LNCaP clone FGC (cell line): ENCODE data around the gene AHCYL1.

Source experiments
- DNase-seq: peaks from one replicate; pipeline ENCODE4 v3.0.0-alpha.2; 2011; ENCODE audit warnings: low read depth
- H3K4me3 ChIP-seq: 2 replicates; pipeline ENCODE4 v1.5.1; 2011; ENCODE audit warnings: mild to moderate bottlenecking, low read depth, low read length, control low read depth
- CTCF ChIP-seq: IDR thresholded peaks from 2 replicates; pipeline ENCODE4 v1.5.1; 2012; ENCODE audit warnings: mild to moderate bottlenecking; ENCODE audit not compliant: control insufficient read depth, insufficient read depth; ENCODE audit errors: extremely low read depth

The AHCYL1 gene

DNA sequence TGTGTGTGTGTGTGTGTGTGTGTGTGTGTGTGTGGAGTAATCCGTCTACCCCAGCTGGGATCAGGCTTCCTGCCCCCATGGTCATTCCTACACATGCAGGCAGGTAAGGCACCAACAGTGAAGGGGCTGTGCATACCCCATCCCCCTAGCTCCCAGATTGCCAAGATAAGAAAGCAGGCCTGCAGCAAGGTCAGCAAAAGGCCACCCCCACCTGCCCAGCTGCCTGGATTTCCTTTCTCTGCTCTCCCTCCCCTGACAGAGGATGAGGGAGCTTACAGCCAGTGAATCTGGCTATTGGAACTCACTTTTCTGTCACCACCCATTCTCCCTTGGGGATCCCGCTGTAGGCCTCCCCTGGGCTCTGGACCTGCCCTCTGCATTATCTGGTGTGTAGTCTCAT lies 78.0 kb downstream of the AHCYL1 start:
- H3K4me3 ChIP-seq: no peak overlapping the region
- no peak for TF ChIP-seq CTCF
- no peak for DNase-seq

DNA sequence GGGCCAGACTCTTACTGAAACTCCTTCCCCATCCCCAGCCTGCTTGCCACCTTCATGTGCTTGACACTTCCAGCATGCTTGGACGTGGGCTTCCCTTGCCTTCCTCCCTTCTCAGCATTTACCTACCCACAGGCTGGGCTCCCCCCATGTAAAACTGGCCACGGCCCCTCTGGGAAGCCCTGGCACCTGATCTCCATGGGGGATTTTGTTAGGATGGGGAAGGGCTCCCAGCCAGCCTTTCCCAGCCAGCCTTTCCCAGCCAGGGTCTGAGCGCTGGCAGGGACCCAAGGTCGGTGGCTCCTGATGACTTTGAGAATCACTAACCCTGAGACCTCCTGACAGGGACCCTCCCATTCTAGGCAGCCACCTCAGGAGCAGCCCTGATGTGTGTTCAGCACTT lies 79.2 kb downstream of the AHCYL1 start:
- no peak for TF ChIP-seq CTCF
- H3K4me3 ChIP-seq: no peak overlapping the region
- DNase-seq: no peak

GRCh38 chr1:110064576-110065337 lies 80.2 kb downstream of the AHCYL1 start:
- no peak for DNase-seq
- no peak overlapping the region for H3K4me3 ChIP-seq
- TF ChIP-seq CTCF: no peak

DNA sequence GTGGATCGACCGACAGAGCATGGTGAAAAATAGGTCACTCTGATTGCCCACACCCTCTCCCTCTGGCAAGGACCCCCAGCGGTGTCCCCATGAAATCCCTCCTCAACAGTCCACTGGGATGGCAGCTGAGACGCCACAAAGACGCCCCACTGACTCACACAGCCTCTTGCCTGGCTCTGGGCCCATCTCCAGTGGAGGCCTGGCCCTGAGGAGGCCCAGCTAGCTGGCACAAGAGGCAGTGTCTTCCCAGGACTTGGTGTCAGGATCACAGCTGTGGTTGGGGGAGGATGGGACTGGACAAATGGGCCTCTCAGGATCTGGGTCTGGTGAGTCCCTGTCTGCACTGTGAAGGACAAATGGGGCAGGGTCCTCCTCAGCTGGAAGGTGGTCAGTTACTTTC lies 81.3 kb downstream of the AHCYL1 start:
- no peak for TF ChIP-seq CTCF
- no peak overlapping the region for H3K4me3 ChIP-seq
- no peak for DNase-seq

DNA sequence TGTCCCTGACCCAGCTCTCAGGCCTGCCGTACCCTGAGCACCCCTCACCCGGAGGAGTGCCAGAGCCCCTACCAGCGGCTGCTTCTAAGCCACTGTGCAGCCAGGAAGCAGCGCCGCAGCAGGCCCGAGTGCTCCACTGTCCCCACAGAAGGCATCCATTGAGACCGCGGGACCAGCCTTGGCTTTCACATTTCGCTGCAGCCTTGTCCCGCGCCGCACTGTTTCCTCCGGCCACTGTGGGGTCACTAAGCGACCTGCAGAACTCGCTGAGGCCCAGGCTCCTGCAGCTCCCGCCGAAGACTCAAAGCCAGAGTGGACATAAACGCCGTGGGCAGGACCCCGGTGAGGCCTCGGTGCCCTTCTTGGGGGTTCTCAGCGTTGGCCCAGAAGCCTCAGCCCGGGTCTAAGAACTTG lies 82.9 kb downstream of the AHCYL1 start:
- no peak for TF ChIP-seq CTCF
- no peak overlapping the region for H3K4me3 ChIP-seq
- DNase-seq: no peak

DNA sequence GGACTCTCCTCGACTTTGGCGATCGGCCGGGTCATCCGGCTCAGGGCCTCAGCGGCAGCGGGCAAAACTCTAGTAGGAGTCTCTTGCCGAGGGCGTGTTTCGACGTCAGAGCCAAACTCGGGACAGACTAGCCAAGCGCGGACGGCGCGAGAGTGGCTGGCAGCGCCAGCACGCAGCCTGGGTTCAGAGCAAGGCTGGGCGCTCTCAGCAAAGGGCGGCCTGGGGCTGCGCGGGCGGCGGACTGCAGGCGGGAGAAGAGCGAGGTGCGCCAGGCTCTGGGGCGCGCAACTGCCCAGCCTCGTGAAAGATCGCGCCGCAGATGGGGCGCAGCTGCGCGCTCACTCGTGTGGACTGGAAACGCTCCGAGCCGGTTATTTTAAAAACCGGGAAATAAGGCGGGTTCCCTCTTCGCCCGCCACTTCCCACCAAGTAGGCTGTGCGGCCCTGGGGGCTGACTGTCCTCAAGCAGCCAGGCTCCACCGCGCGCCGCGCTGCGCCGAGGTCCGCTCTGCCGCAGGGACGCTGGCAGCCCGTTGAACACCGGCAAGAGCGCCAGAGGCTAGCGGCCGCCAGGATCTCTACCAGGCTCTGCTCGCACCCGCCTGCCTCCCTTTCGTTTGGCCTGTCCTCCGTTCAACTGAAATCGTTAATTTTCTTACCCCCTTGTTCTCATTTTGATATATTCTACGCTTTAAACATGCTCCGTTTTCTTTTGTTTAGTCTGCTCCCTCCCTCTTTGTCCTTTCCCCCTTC lies 83.5 kb downstream of the AHCYL1 start:
- no peak overlapping the region for H3K4me3 ChIP-seq
- no peak for TF ChIP-seq CTCF
- no peak for DNase-seq
